ENCODE data around the gene SYNPO. TPM values are rescaled to one million over a fixed set of nuclear protein-coding genes. Genes with fewer than 3 reads are reported as not detected.

The SYNPO gene
- total RNA-seq, 1 donor from 2014 or later, result 86.6 TPM

- TF ChIP-seq CTCF (IDR thresholded peaks at IDR 0.05; ENCODE audit: unreplicated experiment), result no peak
- H3K36me3 Mint-ChIP-seq, result no peaks in the 10 kb centered on the region
- no peak overlapping the region for H3K4me3 Mint-ChIP-seq
- no peak for DNase-seq (ENCODE audit: low spot score in 2 of 2, unreplicated experiment in 2 of 2)
- no peaks in the 10 kb centered on the region for H3K27me3 Mint-ChIP-seq (ENCODE audit: low read depth)
- no peaks in the 10 kb centered on the region for H3K9me3 Mint-ChIP-seq
- peak overlapping the region; percentile 98 for H3K27ac Mint-ChIP-seq
- H3K4me1 Mint-ChIP-seq, result peaks cover 70% of the 10 kb centered on the region
Observed at GRCh38 chr5:150599281-150599680, 41.2 kb upstream of the SYNPO start.

GRCh38 chr5:150599917-150600511 is 40.4 kb upstream of the SYNPO start:
- peak; percentile 85 to 95 for DNase-seq (ENCODE audit: low spot score in 2 of 2, unreplicated experiment in 2 of 2)
- Mint-ChIP-seq H3K4me3 (peak overlapping the region; percentile 28), H3K27ac (peak overlapping the region; percentile 98), H3K4me1 (peaks cover 67% of the 10 kb centered on the region), H3K27me3 (ENCODE audit: low read depth) (no peaks in the 10 kb centered on the region), H3K9me3 (no peaks in the 10 kb centered on the region), H3K36me3 (no peaks in the 10 kb centered on the region)
- no peak for TF ChIP-seq CTCF (IDR thresholded peaks at IDR 0.05; ENCODE audit: unreplicated experiment)

- Mint-ChIP-seq H3K4me1 (peaks cover 67% of the 10 kb centered on the region), H3K27me3 (ENCODE audit: low read depth) (no peaks in the 10 kb centered on the region), H3K36me3 (no peaks in the 10 kb centered on the region), H3K4me3 (peak overlapping the region; percentile 51), H3K9me3 (no peaks in the 10 kb centered on the region), H3K27ac (peak overlapping the region; percentile 98)
- TF ChIP-seq CTCF (IDR thresholded peaks at IDR 0.05; ENCODE audit: unreplicated experiment), result no peak
- no peak for DNase-seq (ENCODE audit: low spot score in 2 of 2, unreplicated experiment in 2 of 2)
Observed at GRCh38 chr5:150600616-150601490, 39.6 kb upstream of the SYNPO start.

- H3K9me3 Mint-ChIP-seq, result no peaks in the 10 kb centered on the region
- peak overlapping the region; percentile 51 for H3K4me3 Mint-ChIP-seq
- H3K4me1 Mint-ChIP-seq, result peaks cover 60% of the 10 kb centered on the region
- DNase-seq (ENCODE audit: low spot score in 2 of 2, unreplicated experiment in 2 of 2), result no peak
- peak overlapping the region; percentile 86 for H3K27ac Mint-ChIP-seq
- TF ChIP-seq CTCF (IDR thresholded peaks at IDR 0.05; ENCODE audit: unreplicated experiment), result no peak
- H3K27me3 Mint-ChIP-seq (ENCODE audit: low read depth), result no peaks in the 10 kb centered on the region
- H3K36me3 Mint-ChIP-seq, result no peaks in the 10 kb centered on the region
Observed at GRCh38 chr5:150601491-150602345, 38.7 kb upstream of the SYNPO start.

GRCh38 chr5:150603052-150603451 is 37.4 kb upstream of the SYNPO start:
- Mint-ChIP-seq H3K4me1 (peaks cover 58% of the 10 kb centered on the region), H3K4me3 (peak overlapping the region; percentile 43), H3K9me3 (no peaks in the 10 kb centered on the region), H3K27me3 (ENCODE audit: low read depth) (no peaks in the 10 kb centered on the region), H3K27ac (peak overlapping the region; percentile 47), H3K36me3 (no peaks in the 10 kb centered on the region)
- TF ChIP-seq CTCF (IDR thresholded peaks at IDR 0.05; ENCODE audit: unreplicated experiment), result no peak
- no peak for DNase-seq (ENCODE audit: low spot score in 2 of 2, unreplicated experiment in 2 of 2)
